GM12873 (cell line): ENCODE results near the gene FOXD4.
"Not testable (repeated sequence)": the region's sequence is repeated elsewhere in the genome, so short reads cannot be mapped to it uniquely, and the experiment has no call there.

Source experiments
- TF ChIP-seq, protein P1 (sequence below): IDR thresholded peaks from 2 replicates; pipeline ENCODE4 v1.5.1; 2012; ENCODE audit warnings: low read depth, mild to moderate bottlenecking, moderate library complexity, low read length, control low read depth; ENCODE audit not compliant: insufficient read depth; ENCODE audit errors: missing control alignments

Gene FOXD4

DNA sequence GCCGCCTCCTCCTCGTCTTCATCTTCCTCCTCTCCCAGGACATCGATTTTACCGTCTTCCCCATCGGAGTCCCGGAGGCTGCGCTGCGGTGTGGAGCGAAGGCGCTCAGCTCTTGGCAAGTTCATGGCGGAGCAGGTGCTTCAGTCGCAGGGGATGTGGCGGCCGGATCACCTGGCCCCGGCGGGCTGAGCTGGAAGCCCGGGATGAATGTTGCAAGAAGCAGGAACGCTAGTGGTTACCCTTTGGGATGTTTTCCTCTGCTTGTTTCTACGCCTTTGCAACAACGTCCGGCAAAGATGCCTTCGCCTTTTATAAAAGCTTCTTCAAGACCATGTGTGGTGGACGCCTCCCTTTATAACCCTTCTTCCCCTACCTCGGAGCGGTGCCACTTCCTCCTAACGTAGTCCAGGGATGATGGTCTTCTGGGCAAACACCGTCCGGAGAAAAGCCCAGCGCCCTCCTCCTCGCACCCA is at the start of gene FOXD4:
TSS of gene FOXD4 (minus strand) at position 423 of the 473 bp plus-strand sequence. CDS start at position 125, 298 bp downstream.
- TF ChIP-seq, protein P1, sequence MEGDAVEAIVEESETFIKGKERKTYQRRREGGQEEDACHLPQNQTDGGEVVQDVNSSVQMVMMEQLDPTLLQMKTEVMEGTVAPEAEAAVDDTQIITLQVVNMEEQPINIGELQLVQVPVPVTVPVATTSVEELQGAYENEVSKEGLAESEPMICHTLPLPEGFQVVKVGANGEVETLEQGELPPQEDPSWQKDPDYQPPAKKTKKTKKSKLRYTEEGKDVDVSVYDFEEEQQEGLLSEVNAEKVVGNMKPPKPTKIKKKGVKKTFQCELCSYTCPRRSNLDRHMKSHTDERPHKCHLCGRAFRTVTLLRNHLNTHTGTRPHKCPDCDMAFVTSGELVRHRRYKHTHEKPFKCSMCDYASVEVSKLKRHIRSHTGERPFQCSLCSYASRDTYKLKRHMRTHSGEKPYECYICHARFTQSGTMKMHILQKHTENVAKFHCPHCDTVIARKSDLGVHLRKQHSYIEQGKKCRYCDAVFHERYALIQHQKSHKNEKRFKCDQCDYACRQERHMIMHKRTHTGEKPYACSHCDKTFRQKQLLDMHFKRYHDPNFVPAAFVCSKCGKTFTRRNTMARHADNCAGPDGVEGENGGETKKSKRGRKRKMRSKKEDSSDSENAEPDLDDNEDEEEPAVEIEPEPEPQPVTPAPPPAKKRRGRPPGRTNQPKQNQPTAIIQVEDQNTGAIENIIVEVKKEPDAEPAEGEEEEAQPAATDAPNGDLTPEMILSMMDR: not testable (repeated sequence)
